Caco-2 (cell line): ENCODE measurements around the gene CSTPP1. TPM values are rescaled to one million over a fixed set of nuclear protein-coding genes. Genes with fewer than 3 reads are reported as not detected.
"Not testable (repeated sequence)": the region's sequence is repeated elsewhere in the genome, so short reads cannot be mapped to it uniquely, and the experiment has no call there.

Experiments
- BruUV-seq: library from RNA; stranded (reverse); fragments of 400-500 nt; replicated peaks from 2 replicates; lab custom pipeline; 2021; lab: Mats Ljungman, UMichigan
- CTCF ChIA-PET: fragments of 300-600 bp; sonication (Branson Sonifier 250); formaldehyde crosslinking; loops from one replicate; lab custom pipeline; 2022; ENCODE audit warnings: antibody characterized with exemption; lab: Charles Lee
- POLR2A ChIA-PET: fragments of 300-600 bp; sonication (Branson Sonifier 250); formaldehyde crosslinking; loops from one replicate; lab custom pipeline; 2022; ENCODE audit warnings: antibody characterized with exemption; lab: Charles Lee
- DNase-seq, 2 experiments: peaks; one replicate each; pipeline versions ENCODE4 v3.0.0 to v3.0.0-alpha.2; 2020 to 2022
- H3K27me3 ChIP-seq: replicated peaks from 2 replicates; pipeline ENCODE4 v1.6.0; 2011; ENCODE audit warnings: low read length; ENCODE audit not compliant: control insufficient read depth, insufficient read depth
- H3K36me3 ChIP-seq: 2 replicates; pipeline ENCODE4 v1.5.1; 2011; ENCODE audit warnings: low read length; ENCODE audit not compliant: control insufficient read depth, insufficient read depth
- H3K4me1 ChIP-seq: fragments of 250-450 bp; sonication (Bioruptor Pico); 2 replicates; pipeline ENCODE4 v1.5.1; 2020; ENCODE audit warnings: mild to moderate bottlenecking
- H3K4me3 ChIP-seq: 2 replicates; pipeline ENCODE4 v1.5.1; 2011; ENCODE audit warnings: low read depth, mild to moderate bottlenecking, control low read depth, low read length
- H3K9me3 ChIP-seq: fragments of 250-450 bp; sonication (Bioruptor Pico); 2 replicates; pipeline ENCODE4 v1.5.1; 2020; ENCODE audit warnings: mild to moderate bottlenecking, moderate library complexity
- H3K27ac Mint-ChIP-seq: one replicate; pipeline ENCODE4 v1.8.0; 2022; ENCODE audit warnings: mixed read lengths; ENCODE audit not compliant: unreplicated experiment
- H3K27me3 Mint-ChIP-seq: one replicate; pipeline ENCODE4 v1.8.0; 2022; ENCODE audit warnings: mixed read lengths; ENCODE audit not compliant: insufficient read depth, unreplicated experiment
- H3K36me3 Mint-ChIP-seq: one replicate; pipeline ENCODE4 v1.8.0; 2022; ENCODE audit warnings: mild to moderate bottlenecking, mixed read lengths; ENCODE audit not compliant: insufficient read depth, unreplicated experiment
- H3K4me1 Mint-ChIP-seq: one replicate; pipeline ENCODE4 v1.8.0; 2022; ENCODE audit warnings: low read depth, mixed read lengths; ENCODE audit not compliant: unreplicated experiment
- H3K4me3 Mint-ChIP-seq: one replicate; pipeline ENCODE4 v1.8.0; 2022; ENCODE audit warnings: mild to moderate bottlenecking, moderate library complexity, mixed read lengths; ENCODE audit not compliant: unreplicated experiment
- H3K9me3 Mint-ChIP-seq: one replicate; pipeline ENCODE4 v1.8.0; 2022; ENCODE audit warnings: mixed read lengths; ENCODE audit not compliant: unreplicated experiment
- CTCF ChIP-seq, 2 experiments: fragments of 200-600 bp in 1 of 2; IDR thresholded peaks; 1 replicate in 1 of 2; 2 replicates in 1 of 2; pipeline versions ENCODE4 v1.5.1 to v1.8.0; 2011 to 2022; ENCODE audit warnings: antibody characterized with exemption in 1 of 2, control low read depth in 1 of 2, inconsistent platforms in 1 of 2, low read depth in 1 of 2, low read length in 1 of 2, mild to moderate bottlenecking in 1 of 2, moderate library complexity in 1 of 2; ENCODE audit not compliant: insufficient read depth in 1 of 2, severe bottlenecking in 1 of 2, unreplicated experiment in 1 of 2
- intact Hi-C: fragments of 100-400 bp; cut with micrococcal nuclease; formaldehyde crosslinking; loops from one replicate; pipeline ENCODE4 v1.10.0; 2022; ENCODE audit not compliant: unreplicated experiment
- total RNA-seq: library from RNA; stranded (reverse); gene quantifications from 2 replicates; pipeline ENCODE4 v1.2.3, GENCODE V29; 2022

Gene CSTPP1
- total RNA-seq, 1 experiment from 2014 or later = 22.9 TPM

- Mint-ChIP-seq H3K27ac (no peak overlapping the region), H3K27me3 (no peaks in the 10 kb centered on the region), H3K36me3 (no peaks in the 10 kb centered on the region), H3K9me3 (peaks cover 16% of the 10 kb centered on the region), H3K4me3 (no peak overlapping the region), H3K4me1 (no peaks in the 10 kb centered on the region)
- Histone ChIP-seq H3K4me3 (no peak overlapping the region), H3K9me3 (no peaks in the 10 kb centered on the region), H3K4me1 (no peaks in the 10 kb centered on the region), H3K36me3 (no peaks in the 10 kb centered on the region), H3K27me3 (no peaks in the 10 kb centered on the region)
- intact Hi-C loops = no loop called here
- no peak for TF ChIP-seq CTCF (IDR thresholded peaks at IDR 0.05; ENCODE audit: insufficient read depth in 1 of 2, low read depth in 1 of 2, low read length in 1 of 2, severe bottlenecking in 1 of 2, unreplicated experiment in 1 of 2)
- BruUV-seq = no TSS peak
- ChIA-PET POLR2A (no interaction called here), CTCF (no interaction called here)
- no peak for DNase-seq
These were observed 24.5 kb downstream of the CSTPP1 start for GRCh38 chr11:46961041-46961440.

GRCh38 chr11:46961886-46962285 lies 25.3 kb downstream of the CSTPP1 start:
- H3K27me3 Mint-ChIP-seq, H3K27me3 ChIP-seq, H3K27ac Mint-ChIP-seq, H3K36me3 ChIP-seq, H3K4me3 ChIP-seq, H3K4me1 Mint-ChIP-seq, H3K4me1 ChIP-seq, H3K36me3 Mint-ChIP-seq, intact Hi-C loops, H3K9me3 ChIP-seq, CTCF ChIA-PET, POLR2A ChIA-PET, H3K4me3 Mint-ChIP-seq, BruUV-seq, DNase-seq: not testable (repeated sequence)
- peaks cover 16% of the 10 kb centered on the region for H3K9me3 Mint-ChIP-seq

GRCh38 chr11:46963844-46964243 lies 27.3 kb downstream of the CSTPP1 start:
- TF ChIP-seq CTCF (IDR thresholded peaks at IDR 0.05; ENCODE audit: insufficient read depth in 1 of 2, low read depth in 1 of 2, low read length in 1 of 2, severe bottlenecking in 1 of 2, unreplicated experiment in 1 of 2) = no peak
- H3K27me3 Mint-ChIP-seq = no peaks in the 10 kb centered on the region
- CTCF ChIA-PET = interaction anchor here (1.1 kb wide), 1 partner anchor 197 kb away, joined by 3 read pairs; no protein-coding TSS in a partner anchor
- Histone ChIP-seq H3K4me3 (no peak overlapping the region), H3K9me3 (no peaks in the 10 kb centered on the region), H3K36me3 (no peaks in the 10 kb centered on the region), H3K4me1 (no peaks in the 10 kb centered on the region), H3K27me3 (no peaks in the 10 kb centered on the region)
- H3K27ac Mint-ChIP-seq = no peak overlapping the region
- H3K4me1 Mint-ChIP-seq = no peaks in the 10 kb centered on the region
- no peak overlapping the region for H3K4me3 Mint-ChIP-seq
- intact Hi-C loops = no loop called here
- POLR2A ChIA-PET = no interaction called here
- peaks cover 11% of the 10 kb centered on the region for H3K9me3 Mint-ChIP-seq
- DNase-seq = no peak
- no peaks in the 10 kb centered on the region for H3K36me3 Mint-ChIP-seq
- BruUV-seq = no TSS peak

- no peaks in the 10 kb centered on the region for H3K27me3 Mint-ChIP-seq
- TF ChIP-seq CTCF (IDR thresholded peaks at IDR 0.05; ENCODE audit: insufficient read depth in 1 of 2, low read depth in 1 of 2, low read length in 1 of 2, severe bottlenecking in 1 of 2, unreplicated experiment in 1 of 2) = no peak
- H3K4me3 ChIP-seq = no peak overlapping the region
- no peaks in the 10 kb centered on the region for H3K27me3 ChIP-seq
- H3K4me3 Mint-ChIP-seq = no peak overlapping the region
- DNase-seq = no peak
- BruUV-seq = no TSS peak
- H3K9me3 ChIP-seq = no peaks in the 10 kb centered on the region
- no peak overlapping the region for H3K27ac Mint-ChIP-seq
- no peaks in the 10 kb centered on the region for H3K36me3 Mint-ChIP-seq
- peaks cover 7% of the 10 kb centered on the region for H3K9me3 Mint-ChIP-seq
- no peaks in the 10 kb centered on the region for H3K4me1 ChIP-seq
- intact Hi-C loops = no loop called here
- ChIA-PET CTCF (no interaction called here), POLR2A (no interaction called here)
- no peaks in the 10 kb centered on the region for H3K36me3 ChIP-seq
- no peaks in the 10 kb centered on the region for H3K4me1 Mint-ChIP-seq
These were observed 30.2 kb downstream of the CSTPP1 start for GRCh38 chr11:46966773-46967172.
